K562 (cell line): ENCODE measurements around the gene COL8A2. TPM values are rescaled to one million over a fixed set of nuclear protein-coding genes. Genes with fewer than 3 reads are reported as not detected.

Source experiments
- ATAC-seq: fragments of 200-7000 bp; cut with Tn5 transposase; 3 replicates; pipeline ENCODE4 v1.9.1; 2020; ENCODE audit warnings: moderate library complexity
- BruUV-seq: library from RNA; stranded (reverse); fragments of 400-500 nt; replicated peaks from 2 replicates; lab custom pipeline; 2021; lab: Mats Ljungman, UMichigan
- CTCF ChIA-PET: fragments of 300-600 bp; formaldehyde crosslinking; extraction: SDS; loops from one replicate; lab custom pipeline; 2021; ENCODE audit warnings: low intra/inter-chr PET ratio; lab: Yijun Ruan, JAX
- POLR2A ChIA-PET: fragments of 300-600, 350-650 bp; sonication (Branson Sonifier 250); formaldehyde crosslinking; extraction: SDS; loops from one replicate; lab custom pipeline; 2021; ENCODE audit warnings: antibody characterized with exemption, inconsistent platforms; lab: Yijun Ruan, JAX
- DNase-seq, 4 experiments: peaks; one replicate each; pipeline versions ENCODE4 v3.0.0 to v3.0.0-alpha.2; 2011 to 2018; ENCODE audit warnings: low spot score in 3 of 4, mixed read lengths in 3 of 4; ENCODE audit errors: extremely low read depth in 1 of 4
- FAIRE-seq: peaks from 2 replicates; lab custom pipeline; 2011; peaks lifted over from hg19 to GRCh38; lab: Jason Lieb, UNC
- H2AFZ ChIP-seq: 2 replicates; pipeline ENCODE4 v1.6.0; 2011; ENCODE audit warnings: low read depth, low read length, control low read depth, inconsistent platforms
- H3K27ac ChIP-seq: fragments of 200-600 bp; 3 replicates; pipeline ENCODE4 v1.8.0; 2011; ENCODE audit warnings: low read depth, mild to moderate bottlenecking, control low read depth, inconsistent platforms, low read length, moderate library complexity, mixed read lengths; ENCODE audit errors: extremely low read depth
- H3K27me3 ChIP-seq, 2 experiments: fragments of 300-600 bp in 1 of 2; 2 replicates in 1 of 2; 3 replicates in 1 of 2; pipeline versions ENCODE4 v1.6.0 to v1.8.0; 2011; ENCODE audit warnings: inconsistent platforms in 2 of 2, low read length in 2 of 2, mild to moderate bottlenecking in 1 of 2, mixed read lengths in 1 of 2, moderate library complexity in 1 of 2; ENCODE audit not compliant: control insufficient read depth in 2 of 2, insufficient read depth in 2 of 2
- H3K36me3 ChIP-seq: fragments of 300-600 bp; 3 replicates; pipeline ENCODE4 v1.8.0; 2011; ENCODE audit warnings: mild to moderate bottlenecking, low read length, inconsistent platforms; ENCODE audit not compliant: control insufficient read depth, insufficient read depth
- H3K4me1 ChIP-seq, 2 experiments: fragments of 200-600 bp in 1 of 2; replicated peaks in 1 of 2; 2 replicates in 1 of 2; 3 replicates in 1 of 2; pipeline versions ENCODE4 v1.5.1 to v1.8.0; 2011; ENCODE audit warnings: inconsistent platforms in 2 of 2, low read length in 2 of 2, mild to moderate bottlenecking in 1 of 2, mixed read lengths in 1 of 2, moderate library complexity in 1 of 2; ENCODE audit not compliant: control insufficient read depth in 2 of 2, insufficient read depth in 2 of 2
- H3K4me2 ChIP-seq: 2 replicates; pipeline ENCODE4 v1.6.1; 2011; ENCODE audit warnings: low read length, control low read depth, inconsistent platforms, mixed read lengths; ENCODE audit not compliant: insufficient read depth
- H3K4me3 ChIP-seq: fragments of 200-600 bp; sonication (generic), shearing (Covaris generic); 2 replicates; pipeline ENCODE4 v1.5.1; 2016; ENCODE audit warnings: control low read depth, inconsistent platforms
- H3K79me2 ChIP-seq: fragments of 200-600 bp; 3 replicates; pipeline ENCODE4 v1.8.0; 2011; ENCODE audit warnings: low read length, inconsistent platforms; ENCODE audit not compliant: control insufficient read depth, insufficient read depth
- H3K9ac ChIP-seq, 2 experiments: 2 replicates each; pipeline versions ENCODE4 v1.6.0 to v1.6.1; 2011; ENCODE audit warnings: low read depth in 2 of 2, low read length in 2 of 2, control low read depth in 1 of 2, inconsistent platforms in 1 of 2, mild to moderate bottlenecking in 1 of 2, mixed read lengths in 1 of 2; ENCODE audit not compliant: insufficient read depth in 1 of 2
- H3K9me1 ChIP-seq: one replicate; pipeline ENCODE4 v1.6.0; 2011; ENCODE audit warnings: inconsistent platforms, mild to moderate bottlenecking, low read length, moderate library complexity; ENCODE audit not compliant: control insufficient read depth, insufficient read depth
- H3K9me3 ChIP-seq: replicated peaks from 2 replicates; pipeline ENCODE4 v1.5.1; 2011; ENCODE audit warnings: low read depth, low read length, inconsistent platforms; ENCODE audit not compliant: control insufficient read depth, insufficient read depth
- H4K20me1 ChIP-seq: replicated peaks from 2 replicates; pipeline ENCODE4 v1.6.1; 2011; ENCODE audit warnings: low read length, inconsistent platforms, mixed read lengths; ENCODE audit not compliant: control insufficient read depth, insufficient read depth
- AFF1 ChIP-seq, 2 experiments: fragments of 450-650 bp; IDR thresholded peaks; 2 replicates each; pipeline ENCODE4 v1.6.1; 2018; ENCODE audit warnings: mild to moderate bottlenecking in 2 of 2, low read depth in 1 of 2; ENCODE audit not compliant: partially characterized antibody in 2 of 2
- ASH1L ChIP-seq: fragments of 450-650 bp; IDR thresholded peaks from 2 replicates; pipeline ENCODE4 v1.6.1; 2018; ENCODE audit warnings: borderline replicate concordance, mild to moderate bottlenecking, low read depth; ENCODE audit not compliant: partially characterized antibody
- CCAR2 ChIP-seq: fragments of 200-400 bp; formaldehyde crosslinking; IDR thresholded peaks from 2 replicates; pipeline ENCODE4 v1.6.1; 2017; ENCODE audit warnings: mild to moderate bottlenecking, low read depth, low read length
- ELF2 ChIP-seq: fragments of 250-450 bp; sonication (Bioruptor Pico); IDR thresholded peaks from 2 replicates; pipeline ENCODE4 v1.5.0; 2021; ENCODE audit warnings: mild to moderate bottlenecking
- FIP1L1 ChIP-seq: fragments of 200-400 bp; formaldehyde crosslinking; IDR thresholded peaks from 2 replicates; pipeline ENCODE4 v1.6.1; 2018; ENCODE audit warnings: mild to moderate bottlenecking, low read depth, low read length; ENCODE audit not compliant: poor library complexity, severe bottlenecking
- FOXJ2 ChIP-seq: fragments of 200-800 bp; sonication (Bioruptor generic); IDR thresholded peaks from 2 replicates; pipeline ENCODE4 v1.6.1; 2016; ENCODE audit warnings: missing genetic modification characterization, missing compliant biosample characterization
- HINFP ChIP-seq: fragments of 450-650 bp; conservative IDR thresholded peaks from 2 replicates; pipeline ENCODE4 v1.6.1; 2016; ENCODE audit warnings: missing genetic modification characterization, low read depth, mild to moderate bottlenecking, control low read depth, missing compliant biosample characterization
- KDM4B ChIP-seq, 2 experiments: fragments of 450-650 bp in 1 of 2; sonication (generic) in 1 of 2; IDR thresholded peaks; 2 replicates each; pipeline ENCODE4 v1.6.1; 2016 to 2017; ENCODE audit warnings: borderline replicate concordance in 2 of 2, antibody characterized with exemption in 1 of 2, low read depth in 1 of 2, mild to moderate bottlenecking in 1 of 2
- NCOR1 ChIP-seq: fragments of 450-650 bp; IDR thresholded peaks from 2 replicates; pipeline ENCODE4 v1.6.1; 2016; ENCODE audit warnings: mild to moderate bottlenecking, moderate library complexity
- NFE2 ChIP-seq: IDR thresholded peaks from 2 replicates; pipeline ENCODE4 v1.6.1; 2014; ENCODE audit warnings: antibody characterized with exemption, low read depth
- PURB ChIP-seq: sonication (generic); formaldehyde crosslinking; IDR thresholded peaks from 2 replicates; pipeline ENCODE4 v1.9.0; 2021; ENCODE audit warnings: low read depth, mild to moderate bottlenecking, missing genetic modification reagents
- SAFB2 ChIP-seq: fragments of 200-400 bp; formaldehyde crosslinking; IDR thresholded peaks from 2 replicates; pipeline ENCODE4 v1.6.1; 2018; ENCODE audit warnings: borderline replicate concordance, low read length, low read depth, moderate library complexity; ENCODE audit not compliant: severe bottlenecking
- ZNF449 ChIP-seq: fragments of 250-450 bp; sonication (Bioruptor Pico); IDR thresholded peaks from 2 replicates; pipeline ENCODE4 v1.8.0; 2022; ENCODE audit warnings: moderate library complexity, mild to moderate bottlenecking, inconsistent platforms
- WGBS: fragments of 100-300 bp; shearing (Covaris generic); methylation state at CpG from one replicate; pipeline ENCODE4 v1.1.6; 2016; ENCODE audit warnings: low coverage, mixed read lengths; ENCODE audit not compliant: insufficient coverage; ENCODE audit errors: missing lambda C conversion rate; 5-methylcytosine and 5-hydroxymethylcytosine counted together
- in situ Hi-C: fragments of 300-500 bp; cut with MboI; formaldehyde crosslinking; loops from 4 replicates; pipeline ENCODE4 v1.15.0; 2018; ENCODE audit warnings: inconsistent platforms, mixed read lengths
- intact Hi-C: fragments of 100-400 bp; cut with micrococcal nuclease; formaldehyde crosslinking; loops from 2 replicates; pipeline ENCODE4 v1.14.2; 2022
- polyA plus RNA-seq, 8 experiments: library from polyadenylated mRNA; depleted of rRNA in 4 of 8; stranded (reverse) in 5 of 8; unstranded in 3 of 8; fragments of >200 nt; fragmentation: Nextera tagmentation in 2 of 8; fragmentation: Illumina TruSeq in 1 of 8; extraction: Ambion mirVana in 2 of 8; extraction: Trizol in 1 of 8; gene quantifications; 2 replicates each; pipeline versions ENCODE4 v1.2.1 to v1.2.3, GENCODE V29; 2011 to 2014; ENCODE audit warnings: inconsistent platforms in 1 of 8, missing spikeins in 1 of 8
- total RNA-seq, 7 experiments: library from RNA; depleted of rRNA in 6 of 7; stranded (reverse); fragments of >200 nt in 6 of 7; fragmentation: Illumina TruSeq in 2 of 7; extraction: Trizol in 2 of 7; gene quantifications; 2 replicates each; pipeline versions ENCODE4 v1.2.1 to v1.2.3, GENCODE V29; 2011 to 2021; ENCODE audit warnings: low replicate concordance in 1 of 7
- TF ChIP-seq, protein P1 (sequence below): sonication (generic); formaldehyde crosslinking; IDR thresholded peaks from 2 replicates; pipeline ENCODE4 v1.8.0; 2022; ENCODE audit warnings: mild to moderate bottlenecking, missing genetic modification reagents

COL8A2 gene
- total and polyA plus RNA-seq, 9 of the 15 experiments (the other 6 are each of a cell fraction or from before 2014, with no cell fraction given): 0.03 to 0.14 (median 0.04) TPM; not detected in 5

DNA sequence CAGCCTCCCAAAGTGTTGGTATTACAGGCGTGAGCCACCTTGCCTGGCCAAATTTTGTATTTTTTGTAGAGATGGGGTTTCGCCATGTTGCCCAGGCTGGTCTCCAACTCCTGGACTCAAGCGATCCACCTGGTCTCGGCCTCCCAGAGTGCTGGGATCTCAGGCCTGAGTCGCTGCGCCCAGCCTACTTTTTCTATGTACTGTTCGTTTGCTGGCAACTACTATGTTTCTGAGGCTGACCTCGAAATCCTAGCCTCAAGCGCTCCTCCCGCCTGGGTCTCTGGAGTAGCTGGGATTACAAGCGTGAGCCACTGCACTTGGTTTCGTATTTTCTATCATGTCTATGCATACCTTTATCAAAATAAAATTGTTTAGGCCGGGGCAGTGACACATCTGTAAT lies 41.8 kb downstream of the COL8A2 start:
- Histone ChIP-seq H3K9ac (no peak overlapping the region), H3K4me1 (peaks cover 7 to 29% of the 10 kb centered on the region in 2 experiments; a peak in 4 of 5 replicates), H3K4me2 (no peak overlapping the region), H3K9me1 (peaks cover 6% of the 10 kb centered on the region), H3K36me3 (no peaks in the 10 kb centered on the region), H4K20me1 (no peaks in the 10 kb centered on the region), H3K9me3 (no peaks in the 10 kb centered on the region), H3K79me2 (no peaks in the 10 kb centered on the region), H3K4me3 (no peak overlapping the region), H2AFZ (no peak overlapping the region), H3K27ac (no peak overlapping the region), H3K27me3 (no peaks in the 10 kb centered on the region)
- whole genome bisulfite sequencing: 62% methylated on average over 13 of the region's 13 CpGs
- FAIRE-seq (no peak), ATAC-seq (no peak), DNase-seq (no peak)
- in situ Hi-C loops: no loop called here
- BruUV-seq: no TSS peak
- CTCF ChIA-PET: no interaction called here
- POLR2A ChIA-PET: interaction anchor here (1.0 to 1.5 kb wide), 2 partner anchors 9 to 13 kb away, joined by 3 read pairs; no protein-coding TSS in a partner anchor
- intact Hi-C loops: no loop called here
- TF ChIP-seq FIP1L1: no peak
- no peak for TF ChIP-seq AFF1 (IDR thresholded peaks at IDR 0.05; ENCODE audit: low read depth in 1 of 2, partially characterized antibody in 2 of 2)
- no peak for TF ChIP-seq SAFB2
- no peak for TF ChIP-seq CCAR2
- no peak for TF ChIP-seq NCOR1
- no peak for TF ChIP-seq ELF2 (CRISPR knock-in tag)
- TF ChIP-seq ZNF449 (CRISPR knock-in tag): no peak
- no peak for TF ChIP-seq KDM4B (IDR thresholded peaks at IDR 0.05; ENCODE audit: borderline replicate concordance in 2 of 2, low read depth in 1 of 2)
- TF ChIP-seq HINFP (tag): no peak
- no peak for TF ChIP-seq NFE2
- no peak for TF ChIP-seq FOXJ2 (tag)
- TF ChIP-seq ASH1L: no peak
- TF ChIP-seq PURB: no peak
- TF ChIP-seq, protein P1, sequence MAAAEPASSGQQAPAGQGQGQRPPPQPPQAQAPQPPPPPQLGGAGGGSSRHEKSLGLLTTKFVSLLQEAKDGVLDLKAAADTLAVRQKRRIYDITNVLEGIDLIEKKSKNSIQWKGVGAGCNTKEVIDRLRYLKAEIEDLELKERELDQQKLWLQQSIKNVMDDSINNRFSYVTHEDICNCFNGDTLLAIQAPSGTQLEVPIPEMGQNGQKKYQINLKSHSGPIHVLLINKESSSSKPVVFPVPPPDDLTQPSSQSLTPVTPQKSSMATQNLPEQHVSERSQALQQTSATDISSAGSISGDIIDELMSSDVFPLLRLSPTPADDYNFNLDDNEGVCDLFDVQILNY (CRISPR knock-in tag): no peak
